Measurements from ENCODE around the gene CPPED1. TPM values are rescaled to one million over a fixed set of nuclear protein-coding genes. Genes with fewer than 3 reads are reported as not detected.

Gene CPPED1
- total and polyA plus RNA-seq, 4 donors = 16.9 to 25.3 (median 19.8) TPM

GRCh38 chr16:12747261-12747660, 56.4 kb downstream of the CPPED1 start:
- no peaks in the 10 kb centered on the region for H3K9me3 ChIP-seq (ENCODE audit: control insufficient read depth, low read length)
- no peaks in the 10 kb centered on the region for H3K36me3 ChIP-seq (ENCODE audit: control insufficient read depth in 1 of 2, insufficient read depth in 2 of 2, low read length in 1 of 2)
- intact Hi-C loops (cut with DNase I) = no loop called here
- H3K27me3 ChIP-seq (ENCODE audit: control insufficient read depth in 1 of 2, insufficient read depth in 2 of 2, low read length in 1 of 2) = no peaks in the 10 kb centered on the region
- DNase-seq = no peak
- 91 to 94% methylated on average over 2 of the region's 2 CpGs for WGBS, 2 donors
- no peak overlapping the region for H3K4me3 ChIP-seq (ENCODE audit: low read length in 2 of 2)
- ATAC-seq (ENCODE audit: low FRiP score) = no peak
- no peaks in the 10 kb centered on the region for H3K4me1 ChIP-seq (ENCODE audit: control insufficient read depth in 1 of 2, insufficient read depth in 2 of 2, low read length in 2 of 2)
- no peak overlapping the region for H3K27ac ChIP-seq (ENCODE audit: low read depth in 1 of 2, low read length in 2 of 2)

- no peak for ATAC-seq (ENCODE audit: low FRiP score)
- no peak for DNase-seq
- no peaks in the 10 kb centered on the region for H3K4me1 ChIP-seq (ENCODE audit: control insufficient read depth in 1 of 2, insufficient read depth in 2 of 2, low read length in 2 of 2)
- intact Hi-C loops (cut with DNase I) = no loop called here
- H3K4me3 ChIP-seq (ENCODE audit: low read length in 2 of 2) = no peak overlapping the region
- H3K36me3 ChIP-seq (ENCODE audit: control insufficient read depth in 1 of 2, insufficient read depth in 2 of 2, low read length in 1 of 2) = peaks cover 0 to 2% of the 10 kb centered on the region in 2 donors
- H3K9me3 ChIP-seq (ENCODE audit: control insufficient read depth, low read length) = no peaks in the 10 kb centered on the region
- H3K27ac ChIP-seq (ENCODE audit: low read depth in 1 of 2, low read length in 2 of 2) = no peak overlapping the region
- 98% methylated on average over 4 of the region's 4 CpGs for WGBS, 2 donors
- H3K27me3 ChIP-seq (ENCODE audit: control insufficient read depth in 1 of 2, insufficient read depth in 2 of 2, low read length in 1 of 2) = no peaks in the 10 kb centered on the region
These were observed 58.8 kb downstream of the CPPED1 start for GRCh38 chr16:12744860-12745259.

- intact Hi-C loops (cut with DNase I) = no loop called here
- no peak for DNase-seq
- H3K4me3 ChIP-seq (ENCODE audit: low read length in 2 of 2) = no peak overlapping the region
- H3K9me3 ChIP-seq (ENCODE audit: control insufficient read depth, low read length) = no peaks in the 10 kb centered on the region
- no peaks in the 10 kb centered on the region for H3K4me1 ChIP-seq (ENCODE audit: control insufficient read depth in 1 of 2, insufficient read depth in 2 of 2, low read length in 2 of 2)
- no peak overlapping the region for H3K27ac ChIP-seq (ENCODE audit: low read depth in 1 of 2, low read length in 2 of 2)
- H3K27me3 ChIP-seq (ENCODE audit: control insufficient read depth in 1 of 2, insufficient read depth in 2 of 2, low read length in 1 of 2) = no peaks in the 10 kb centered on the region
- ATAC-seq (ENCODE audit: low FRiP score) = no peak
- 67 to 78% methylated on average over 4 of the region's 4 CpGs for WGBS, 2 donors
- H3K36me3 ChIP-seq (ENCODE audit: control insufficient read depth in 1 of 2, insufficient read depth in 2 of 2, low read length in 1 of 2) = peaks cover 0 to 2% of the 10 kb centered on the region in 2 donors
These were observed 60.9 kb downstream of the CPPED1 start for GRCh38 chr16:12742741-12743140.

- H3K36me3 ChIP-seq (ENCODE audit: control insufficient read depth in 1 of 2, insufficient read depth in 2 of 2, low read length in 1 of 2) = peaks cover 0 to 2% of the 10 kb centered on the region in 2 donors
- H3K9me3 ChIP-seq (ENCODE audit: control insufficient read depth, low read length) = no peaks in the 10 kb centered on the region
- H3K27ac ChIP-seq (ENCODE audit: low read depth in 1 of 2, low read length in 2 of 2) = no peak overlapping the region
- no peaks in the 10 kb centered on the region for H3K27me3 ChIP-seq (ENCODE audit: control insufficient read depth in 1 of 2, insufficient read depth in 2 of 2, low read length in 1 of 2)
- H3K4me3 ChIP-seq (ENCODE audit: low read length in 2 of 2) = no peak overlapping the region
- ATAC-seq (ENCODE audit: low FRiP score) (no peak), DNase-seq (no peak)
- 84 to 86% methylated on average over 6 of the region's 6 CpGs for WGBS, 2 donors
- no peaks in the 10 kb centered on the region for H3K4me1 ChIP-seq (ENCODE audit: control insufficient read depth in 1 of 2, insufficient read depth in 2 of 2, low read length in 2 of 2)
- intact Hi-C loops (cut with DNase I) = no loop called here
These were observed 62.6 kb downstream of the CPPED1 start for GRCh38 chr16:12740986-12741610.

- intact Hi-C loops (cut with DNase I) = no loop called here
- no peaks in the 10 kb centered on the region for H3K27me3 ChIP-seq (ENCODE audit: control insufficient read depth in 1 of 2, insufficient read depth in 2 of 2, low read length in 1 of 2)
- H3K27ac ChIP-seq (ENCODE audit: low read depth in 1 of 2, low read length in 2 of 2) = no peak overlapping the region
- H3K4me1 ChIP-seq (ENCODE audit: control insufficient read depth in 1 of 2, insufficient read depth in 2 of 2, low read length in 2 of 2) = no peaks in the 10 kb centered on the region
- ATAC-seq (ENCODE audit: low FRiP score) = no peak
- no peak for DNase-seq
- H3K36me3 ChIP-seq (ENCODE audit: control insufficient read depth in 1 of 2, insufficient read depth in 2 of 2, low read length in 1 of 2) = peaks cover 0 to 3% of the 10 kb centered on the region in 2 donors
- no peaks in the 10 kb centered on the region for H3K9me3 ChIP-seq (ENCODE audit: control insufficient read depth, low read length)
- no peak overlapping the region for H3K4me3 ChIP-seq (ENCODE audit: low read length in 2 of 2)
- WGBS, 2 donors = 98 to 99% methylated on average over 3 of the region's 3 CpGs
These were observed 63.9 kb downstream of the CPPED1 start for GRCh38 chr16:12739738-12740137.

- Histone ChIP-seq H3K36me3 (ENCODE audit: control insufficient read depth in 1 of 2, insufficient read depth in 2 of 2, low read length in 1 of 2) (peaks cover 2 to 3% of the 10 kb centered on the region in 2 donors), H3K9me3 (ENCODE audit: control insufficient read depth, low read length) (peaks cover 1% of the 10 kb centered on the region), H3K4me1 (ENCODE audit: control insufficient read depth in 1 of 2, insufficient read depth in 2 of 2, low read length in 2 of 2) (no peaks in the 10 kb centered on the region), H3K27ac (ENCODE audit: low read depth in 1 of 2, low read length in 2 of 2) (no peak overlapping the region), H3K4me3 (ENCODE audit: low read length in 2 of 2) (no peak overlapping the region), H3K27me3 (ENCODE audit: control insufficient read depth in 1 of 2, insufficient read depth in 2 of 2, low read length in 1 of 2) (no peaks in the 10 kb centered on the region)
- intact Hi-C loops (cut with DNase I) = no loop called here
- ATAC-seq (ENCODE audit: low FRiP score) (no peak), DNase-seq (no peak)
- WGBS, 2 donors = 65 to 72% methylated on average over 6 of the region's 6 CpGs
These were observed 66.1 kb downstream of the CPPED1 start for GRCh38 chr16:12737563-12737962.

- no peak overlapping the region for H3K27ac ChIP-seq (ENCODE audit: low read depth in 1 of 2, low read length in 2 of 2)
- DNase-seq = no peak
- H3K27me3 ChIP-seq (ENCODE audit: control insufficient read depth in 1 of 2, insufficient read depth in 2 of 2, low read length in 1 of 2) = no peaks in the 10 kb centered on the region
- no peaks in the 10 kb centered on the region for H3K4me1 ChIP-seq (ENCODE audit: control insufficient read depth in 1 of 2, insufficient read depth in 2 of 2, low read length in 2 of 2)
- 93 to 97% methylated on average over 2 of the region's 2 CpGs for WGBS, 2 donors
- intact Hi-C loops (cut with DNase I) = no loop called here
- no peak overlapping the region for H3K4me3 ChIP-seq (ENCODE audit: low read length in 2 of 2)
- peaks cover 1% of the 10 kb centered on the region for H3K9me3 ChIP-seq (ENCODE audit: control insufficient read depth, low read length)
- peaks cover 2 to 3% of the 10 kb centered on the region in 2 donors for H3K36me3 ChIP-seq (ENCODE audit: control insufficient read depth in 1 of 2, insufficient read depth in 2 of 2, low read length in 1 of 2)
- ATAC-seq (ENCODE audit: low FRiP score) = no peak
These were observed 67.9 kb downstream of the CPPED1 start for GRCh38 chr16:12735805-12736204.

GRCh38 chr16:12732600-12732999, 71.1 kb downstream of the CPPED1 start:
- no peak for DNase-seq
- Histone ChIP-seq H3K27ac (ENCODE audit: low read depth in 1 of 2, low read length in 2 of 2) (no peak overlapping the region), H3K4me1 (ENCODE audit: control insufficient read depth in 1 of 2, insufficient read depth in 2 of 2, low read length in 2 of 2) (no peaks in the 10 kb centered on the region), H3K9me3 (ENCODE audit: control insufficient read depth, low read length) (peaks cover 1% of the 10 kb centered on the region), H3K4me3 (ENCODE audit: low read length in 2 of 2) (no peak overlapping the region), H3K36me3 (ENCODE audit: control insufficient read depth in 1 of 2, insufficient read depth in 2 of 2, low read length in 1 of 2) (peaks cover 1 to 2% of the 10 kb centered on the region in 2 donors), H3K27me3 (ENCODE audit: control insufficient read depth in 1 of 2, insufficient read depth in 2 of 2, low read length in 1 of 2) (no peaks in the 10 kb centered on the region)
- intact Hi-C loops (cut with DNase I) = no loop called here
- no peak for ATAC-seq (ENCODE audit: low FRiP score)

GRCh38 chr16:12729448-12729847, 74.2 kb downstream of the CPPED1 start:
- Histone ChIP-seq H3K4me1 (ENCODE audit: control insufficient read depth in 1 of 2, insufficient read depth in 2 of 2, low read length in 2 of 2) (no peaks in the 10 kb centered on the region), H3K27ac (ENCODE audit: low read depth in 1 of 2, low read length in 2 of 2) (no peak overlapping the region)
- no peak for ATAC-seq (ENCODE audit: low FRiP score)

More at GRCh38 chr16:12729448-12729847, 74.2 kb downstream of the CPPED1 start:
- no peak overlapping the region for H3K4me3 ChIP-seq (ENCODE audit: low read length in 2 of 2)
- intact Hi-C loops (cut with DNase I) = no loop called here
- peaks cover 1% of the 10 kb centered on the region for H3K9me3 ChIP-seq (ENCODE audit: control insufficient read depth, low read length)
- WGBS, 2 donors = 6 to 8% methylated on average over 4 of the region's 4 CpGs
- peaks cover 0 to 2% of the 10 kb centered on the region in 2 donors for H3K36me3 ChIP-seq (ENCODE audit: control insufficient read depth in 1 of 2, insufficient read depth in 2 of 2, low read length in 1 of 2)
- DNase-seq = no peak
- H3K27me3 ChIP-seq (ENCODE audit: control insufficient read depth in 1 of 2, insufficient read depth in 2 of 2, low read length in 1 of 2) = no peaks in the 10 kb centered on the region

All from aorta (tissue), 5 donors.